Vagina (tissue), 2 donors: ENCODE results near the gene NRXN3.

Source experiments
- POLR2A ChIP-seq, 2 donors: fragments of 450-650 bp; IDR thresholded peaks; one replicate each; pipeline ENCODE4 v1.6.1; 2017; ENCODE audit warnings: antibody characterized with exemption in 2 of 2, mild to moderate bottlenecking in 2 of 2, moderate library complexity in 2 of 2
- POLR2AphosphoS5 ChIP-seq, 2 donors: sonication (generic); formaldehyde crosslinking; IDR thresholded peaks; one replicate each; pipeline ENCODE4 v1.9.0; 2017; ENCODE audit warnings: antibody characterized with exemption in 2 of 2, mild to moderate bottlenecking in 2 of 2, low read depth in 1 of 2; ENCODE audit not compliant: insufficient read depth in 1 of 2
- TF ChIP-seq, protein P1 (sequence below), 3 experiments: fragments of 450-650 bp in 2 of 3; fragments of 200-600 bp in 1 of 3; sonication (generic) in 1 of 3; IDR thresholded peaks; one replicate each; pipeline ENCODE4 v1.5.1; 2017 to 2019; ENCODE audit warnings: antibody characterized with exemption in 3 of 3, mild to moderate bottlenecking in 2 of 3, moderate library complexity in 2 of 3

DNA sequence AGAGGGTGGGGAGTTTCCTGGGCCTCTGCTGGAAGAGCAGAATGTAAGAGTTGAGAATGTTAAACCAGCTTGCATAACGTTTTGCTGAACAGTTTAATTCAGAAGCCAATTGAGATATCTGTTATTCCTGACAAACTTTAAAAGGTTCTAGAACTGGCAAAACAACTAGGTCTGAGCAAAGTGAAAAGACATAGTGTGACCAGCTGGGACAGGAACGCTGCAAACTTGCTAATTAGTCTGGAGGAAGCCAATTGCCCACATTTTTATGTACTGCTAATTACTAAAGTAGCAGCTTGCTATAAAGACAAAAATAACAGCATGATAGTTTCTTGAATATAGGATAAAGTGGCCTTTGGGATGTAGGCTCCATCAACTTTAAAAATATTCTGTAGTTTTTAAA, 704.9 kb downstream of the NRXN3 start:
- TF ChIP-seq, protein P1, sequence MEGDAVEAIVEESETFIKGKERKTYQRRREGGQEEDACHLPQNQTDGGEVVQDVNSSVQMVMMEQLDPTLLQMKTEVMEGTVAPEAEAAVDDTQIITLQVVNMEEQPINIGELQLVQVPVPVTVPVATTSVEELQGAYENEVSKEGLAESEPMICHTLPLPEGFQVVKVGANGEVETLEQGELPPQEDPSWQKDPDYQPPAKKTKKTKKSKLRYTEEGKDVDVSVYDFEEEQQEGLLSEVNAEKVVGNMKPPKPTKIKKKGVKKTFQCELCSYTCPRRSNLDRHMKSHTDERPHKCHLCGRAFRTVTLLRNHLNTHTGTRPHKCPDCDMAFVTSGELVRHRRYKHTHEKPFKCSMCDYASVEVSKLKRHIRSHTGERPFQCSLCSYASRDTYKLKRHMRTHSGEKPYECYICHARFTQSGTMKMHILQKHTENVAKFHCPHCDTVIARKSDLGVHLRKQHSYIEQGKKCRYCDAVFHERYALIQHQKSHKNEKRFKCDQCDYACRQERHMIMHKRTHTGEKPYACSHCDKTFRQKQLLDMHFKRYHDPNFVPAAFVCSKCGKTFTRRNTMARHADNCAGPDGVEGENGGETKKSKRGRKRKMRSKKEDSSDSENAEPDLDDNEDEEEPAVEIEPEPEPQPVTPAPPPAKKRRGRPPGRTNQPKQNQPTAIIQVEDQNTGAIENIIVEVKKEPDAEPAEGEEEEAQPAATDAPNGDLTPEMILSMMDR (IDR thresholded peaks at IDR 0.05): no peak
- TF ChIP-seq POLR2A (IDR thresholded peaks at IDR 0.05) (no peak), POLR2AphosphoS5 (IDR thresholded peaks at IDR 0.05; ENCODE audit: insufficient read depth in 1 of 2, low read depth in 1 of 2) (no peak)
